Upper lobe of left lung (tissue), 6 donors: ENCODE measurements around the gene CCNQ. TPM values are rescaled to one million over a fixed set of nuclear protein-coding genes. Genes with fewer than 3 reads are reported as not detected.
A peak's percentile ranks its signal among the peaks of the same experiment; 100 is the strongest.

Experiments used
- ATAC-seq, 2 donors: fragments of 200-7000 bp; cut with Tn5 transposase; one replicate each; pipeline ENCODE4 v1.9.1; 2022; ENCODE audit warnings: mild to moderate bottlenecking in 2 of 2, moderate library complexity in 2 of 2; ENCODE audit not compliant: low FRiP score in 2 of 2
- DNase-seq, 2 donors: peaks; one replicate each; pipeline ENCODE4 v3.0.0-alpha.2; 2019 to 2020
- H3K27ac ChIP-seq, 4 donors: fragments of 200-600 bp; sonication (generic); one replicate each; pipeline ENCODE4 v1.5.1; 2016 to 2019
- H3K27me3 ChIP-seq, 4 donors: fragments of 200-600 bp; sonication (generic); one replicate each; pipeline ENCODE4 v1.5.1; 2017 to 2019
- H3K36me3 ChIP-seq, 4 donors: fragments of 200-600 bp; sonication (generic); one replicate each; pipeline ENCODE4 v1.5.1; 2016 to 2019
- H3K4me1 ChIP-seq, 4 donors: fragments of 200-600 bp; sonication (generic); one replicate each; pipeline ENCODE4 v1.5.1; 2018 to 2019
- H3K4me3 ChIP-seq, 4 donors: fragments of 200-600 bp; sonication (generic); one replicate each; pipeline ENCODE4 v1.5.1; 2017 to 2019; ENCODE audit warnings: mild to moderate bottlenecking in 2 of 4, moderate library complexity in 1 of 4
- H3K9me3 ChIP-seq, 4 donors: fragments of 200-600 bp; sonication (generic); one replicate each; pipeline ENCODE4 v1.5.1; 2018 to 2019
- EP300 ChIP-seq, 4 donors: sonication (generic); formaldehyde crosslinking; IDR thresholded peaks; one replicate each; pipeline ENCODE4 v1.5.1; 2017; ENCODE audit warnings: antibody characterized with exemption in 4 of 4, control low read depth in 2 of 4
- POLR2A ChIP-seq, 4 donors: fragments of 450-650 bp; IDR thresholded peaks; one replicate each; pipeline ENCODE4 v1.5.1; 2016 to 2017; ENCODE audit warnings: antibody characterized with exemption in 4 of 4, mild to moderate bottlenecking in 2 of 4
- POLR2AphosphoS5 ChIP-seq, 2 donors: sonication (generic); formaldehyde crosslinking; IDR thresholded peaks; one replicate each; pipeline ENCODE4 v1.5.1; 2017; ENCODE audit warnings: antibody characterized with exemption in 2 of 2
- WGBS, 2 donors: methylation state at CpG; one replicate each; pipeline ENCODE4 v1.1.5; 2017 to 2018; 5-methylcytosine and 5-hydroxymethylcytosine counted together
- total RNA-seq, 6 donors: library from RNA; depleted of rRNA in 4 of 6; stranded (reverse); fragments of >200 nt in 4 of 6; gene quantifications; one replicate each; pipeline versions ENCODE4 v1.1.0 to v1.2.1, GENCODE V29; 2016 to 2021
- TF ChIP-seq, protein P1 (sequence below), 6 experiments: fragments of 450-650 bp in 4 of 6; fragments of 200-600 bp in 2 of 6; sonication (generic) in 2 of 6; IDR thresholded peaks; one replicate each; pipeline ENCODE4 v1.5.1; 2016 to 2019; ENCODE audit warnings: antibody characterized with exemption in 6 of 6
- donor health status: DM: no; HTN: no; CAD: no; lungs with moderate emphysema.
- donor health status: DM: no; HTN: yes; CAD: no; lungs with severe emphysema.

Gene CCNQ
- total RNA-seq, 6 donors from 2014 or later = 13.4 to 48.2 (median 24.6) TPM

DNA sequence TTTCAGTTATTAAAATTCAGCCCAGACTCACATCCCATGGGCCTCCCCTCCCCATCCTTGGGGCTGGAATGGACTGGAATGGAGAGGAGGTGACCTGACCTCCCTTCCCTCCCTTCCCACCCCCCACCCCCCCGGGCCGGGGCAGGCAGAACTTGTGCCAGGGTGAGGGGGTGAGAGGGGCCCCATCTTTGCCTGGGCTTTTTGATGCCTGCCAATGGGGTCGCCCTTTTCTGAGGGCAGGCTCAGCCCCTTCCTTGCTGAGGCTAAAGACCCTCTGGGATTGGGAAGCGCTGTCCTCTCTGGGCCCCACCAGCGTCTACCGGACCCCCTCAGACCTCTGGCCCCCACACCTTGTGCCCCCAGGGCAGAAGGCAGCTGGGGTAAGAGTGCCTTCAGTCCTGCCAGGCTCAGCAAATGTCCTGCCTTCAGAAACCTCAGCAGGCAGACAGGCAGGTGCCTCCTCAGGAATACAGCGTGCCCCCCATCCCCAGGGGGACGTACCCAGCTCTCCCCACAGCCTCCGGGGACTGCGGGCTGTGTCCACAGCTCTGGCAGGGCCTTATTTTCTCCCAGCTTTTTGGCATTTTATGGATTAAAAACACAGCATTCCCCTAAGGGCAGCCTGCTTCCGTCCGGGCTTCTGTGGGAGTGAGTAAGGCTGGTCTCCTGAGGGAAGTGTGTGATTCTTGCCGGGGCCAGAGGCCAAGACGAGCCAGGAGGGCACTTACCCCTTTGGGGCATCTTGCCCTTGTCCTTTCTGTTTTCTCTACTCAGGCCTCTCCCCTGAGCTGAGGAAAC lies 12.6 kb upstream of the CCNQ start:
- no peak for ATAC-seq
- no peak for DNase-seq
- 74% methylated on average over 14 of the region's 14 CpGs; no CpG with 5 or more reads in 1 of the 2 donors for WGBS, 2 donors
- Histone ChIP-seq H3K27ac (no peak overlapping the region), H3K36me3 (no peaks in the 10 kb centered on the region), H3K27me3 (peaks cover 0 to 8% (median 0%) of the 10 kb centered on the region in 4 donors), H3K9me3 (no peaks in the 10 kb centered on the region), H3K4me1 (peaks cover 0 to 12% (median 9%) of the 10 kb centered on the region in 4 donors), H3K4me3 (no peak overlapping the region)
- no peak for TF ChIP-seq EP300 (IDR thresholded peaks at IDR 0.05)

DNA sequence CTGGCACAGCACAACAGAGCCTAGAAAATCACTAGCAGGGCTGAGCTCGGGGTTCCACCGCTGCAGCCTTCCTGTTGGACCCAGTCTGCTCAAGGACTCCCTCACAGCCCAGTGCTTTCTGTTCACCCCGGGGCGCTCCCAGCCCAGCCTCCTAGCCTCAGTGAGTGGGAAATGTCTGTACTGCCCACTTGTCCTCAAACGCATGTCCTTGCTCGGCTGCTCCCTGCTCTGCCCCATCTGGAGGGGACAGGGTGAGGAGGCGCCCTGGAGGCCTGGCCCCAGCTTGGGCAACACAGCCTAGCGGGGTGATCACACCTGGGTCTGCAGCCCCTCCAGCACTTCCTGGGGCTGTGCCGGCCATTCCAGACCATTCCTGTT lies 11.9 kb upstream of the CCNQ start:
- no peak for TF ChIP-seq POLR2A (IDR thresholded peaks at IDR 0.05)
- TF ChIP-seq EP300 (IDR thresholded peaks at IDR 0.05) = no peak
- TF ChIP-seq, protein P1, sequence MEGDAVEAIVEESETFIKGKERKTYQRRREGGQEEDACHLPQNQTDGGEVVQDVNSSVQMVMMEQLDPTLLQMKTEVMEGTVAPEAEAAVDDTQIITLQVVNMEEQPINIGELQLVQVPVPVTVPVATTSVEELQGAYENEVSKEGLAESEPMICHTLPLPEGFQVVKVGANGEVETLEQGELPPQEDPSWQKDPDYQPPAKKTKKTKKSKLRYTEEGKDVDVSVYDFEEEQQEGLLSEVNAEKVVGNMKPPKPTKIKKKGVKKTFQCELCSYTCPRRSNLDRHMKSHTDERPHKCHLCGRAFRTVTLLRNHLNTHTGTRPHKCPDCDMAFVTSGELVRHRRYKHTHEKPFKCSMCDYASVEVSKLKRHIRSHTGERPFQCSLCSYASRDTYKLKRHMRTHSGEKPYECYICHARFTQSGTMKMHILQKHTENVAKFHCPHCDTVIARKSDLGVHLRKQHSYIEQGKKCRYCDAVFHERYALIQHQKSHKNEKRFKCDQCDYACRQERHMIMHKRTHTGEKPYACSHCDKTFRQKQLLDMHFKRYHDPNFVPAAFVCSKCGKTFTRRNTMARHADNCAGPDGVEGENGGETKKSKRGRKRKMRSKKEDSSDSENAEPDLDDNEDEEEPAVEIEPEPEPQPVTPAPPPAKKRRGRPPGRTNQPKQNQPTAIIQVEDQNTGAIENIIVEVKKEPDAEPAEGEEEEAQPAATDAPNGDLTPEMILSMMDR (IDR thresholded peaks at IDR 0.05) = no peak
- TF ChIP-seq POLR2AphosphoS5 (IDR thresholded peaks at IDR 0.05) = no peak
- Histone ChIP-seq H3K27me3 (peaks cover 0 to 8% (median 0%) of the 10 kb centered on the region in 4 donors), H3K36me3 (no peaks in the 10 kb centered on the region), H3K27ac (no peak overlapping the region), H3K4me1 (peaks cover 0 to 12% (median 9%) of the 10 kb centered on the region in 4 donors), H3K4me3 (peak overlapping the region in 1 of 4 donors; percentile 42), H3K9me3 (no peaks in the 10 kb centered on the region)
- no peak for DNase-seq
- no peak for ATAC-seq
- 74 to 80% methylated on average over 3 to 9 of the region's 9 CpGs for WGBS, 2 donors

DNA sequence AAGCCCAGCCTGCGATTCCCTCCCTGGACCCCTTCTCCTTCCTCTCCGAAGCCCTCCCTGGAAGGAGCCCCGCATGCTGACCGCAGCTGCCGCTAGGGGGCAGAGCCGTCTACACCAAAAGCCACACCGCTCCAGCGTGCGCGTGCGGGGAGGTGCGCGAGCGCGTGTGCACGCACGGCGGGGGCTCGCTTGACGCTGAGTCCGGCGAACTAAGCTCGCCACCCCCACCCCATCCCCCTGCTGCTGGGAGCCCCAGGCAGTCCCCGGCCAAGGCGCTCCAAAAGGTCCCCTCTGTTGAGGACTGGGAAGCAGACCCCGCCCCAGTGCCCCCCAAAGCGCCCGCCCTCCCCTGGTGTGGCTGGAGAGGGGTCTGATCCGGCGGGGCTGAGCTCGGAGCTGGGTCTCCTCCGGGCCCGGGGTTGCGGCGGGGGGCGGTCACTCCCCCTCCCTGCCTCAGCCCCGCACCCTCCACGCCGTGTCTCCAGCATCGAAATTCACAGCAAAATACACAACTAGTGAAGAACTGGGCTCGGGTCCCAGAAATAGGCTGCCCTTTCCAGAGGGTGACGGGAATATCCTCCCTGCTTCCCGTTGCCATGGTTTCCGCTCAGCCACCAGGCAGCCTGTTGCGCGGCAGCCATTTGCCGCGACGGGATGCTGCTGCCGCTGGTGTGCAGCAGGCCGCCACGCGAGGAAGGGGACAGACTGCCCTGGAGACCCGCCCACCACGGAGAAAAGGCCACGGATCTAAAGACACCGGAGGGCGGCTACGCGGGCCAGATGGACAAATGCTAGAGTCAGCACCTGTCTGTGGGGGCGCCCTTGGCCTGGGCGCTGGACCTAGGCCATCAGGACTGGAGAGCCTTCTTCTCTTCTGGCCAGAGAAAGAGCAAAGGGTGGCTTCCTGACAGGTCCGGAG lies 11.2 kb upstream of the CCNQ start:
- DNase-seq (peak; percentile 47 to 94), ATAC-seq (peak; percentile 79 to 95)
- H3K27me3 ChIP-seq = peaks cover 0 to 8% (median 0%) of the 10 kb centered on the region in 4 donors
- H3K4me1 ChIP-seq = peaks cover 0 to 12% (median 9%) of the 10 kb centered on the region in 4 donors
- 32 to 38% methylated on average over 3 to 45 of the region's 63 CpGs for WGBS, 2 donors
- H3K4me3 ChIP-seq = peak overlapping the region in 3 of 4 donors; percentile 35 to 52 (median 42)
- no peaks in the 10 kb centered on the region for H3K9me3 ChIP-seq
- TF ChIP-seq POLR2A (IDR thresholded peaks at IDR 0.05) = no peak
- TF ChIP-seq, protein P1 (IDR thresholded peaks at IDR 0.05) = peak; percentile 64 to 83 (median 78)
- H3K27ac ChIP-seq = no peak overlapping the region
- no peaks in the 10 kb centered on the region for H3K36me3 ChIP-seq

DNA sequence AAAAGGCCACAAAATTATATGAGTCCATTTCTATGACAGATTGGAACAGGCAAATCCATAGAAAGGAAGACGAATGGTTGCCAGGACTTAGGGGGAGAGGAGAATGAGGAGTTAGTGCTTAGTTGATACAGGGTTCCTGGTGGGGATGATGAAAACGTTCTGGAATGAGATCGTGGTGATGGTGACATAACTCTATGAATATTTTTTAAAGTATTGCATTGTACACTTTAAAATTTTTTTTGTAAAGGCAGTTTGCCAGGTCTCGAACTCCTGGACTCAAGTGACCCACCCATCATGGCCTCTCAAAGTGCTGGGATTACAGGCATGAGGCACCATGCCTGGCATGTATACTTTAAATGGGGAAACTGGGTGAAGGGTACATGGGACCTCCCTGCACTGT lies 9.9 kb upstream of the CCNQ start:
- H3K4me3 ChIP-seq = no peak overlapping the region
- peaks cover 0 to 12% (median 9%) of the 10 kb centered on the region in 4 donors for H3K4me1 ChIP-seq
- H3K36me3 ChIP-seq = no peaks in the 10 kb centered on the region
- TF ChIP-seq EP300 (IDR thresholded peaks at IDR 0.05) (no peak), POLR2A (IDR thresholded peaks at IDR 0.05) (no peak), POLR2AphosphoS5 (IDR thresholded peaks at IDR 0.05) (no peak)
- TF ChIP-seq, protein P1 (IDR thresholded peaks at IDR 0.05) = no peak
- ATAC-seq = no peak
- WGBS, 2 donors = 54 to 58% methylated on average over 4 of the region's 4 CpGs
- DNase-seq = no peak
- peaks cover 0 to 8% (median 0%) of the 10 kb centered on the region in 4 donors for H3K27me3 ChIP-seq
- no peak overlapping the region for H3K27ac ChIP-seq
- H3K9me3 ChIP-seq = no peaks in the 10 kb centered on the region

DNA sequence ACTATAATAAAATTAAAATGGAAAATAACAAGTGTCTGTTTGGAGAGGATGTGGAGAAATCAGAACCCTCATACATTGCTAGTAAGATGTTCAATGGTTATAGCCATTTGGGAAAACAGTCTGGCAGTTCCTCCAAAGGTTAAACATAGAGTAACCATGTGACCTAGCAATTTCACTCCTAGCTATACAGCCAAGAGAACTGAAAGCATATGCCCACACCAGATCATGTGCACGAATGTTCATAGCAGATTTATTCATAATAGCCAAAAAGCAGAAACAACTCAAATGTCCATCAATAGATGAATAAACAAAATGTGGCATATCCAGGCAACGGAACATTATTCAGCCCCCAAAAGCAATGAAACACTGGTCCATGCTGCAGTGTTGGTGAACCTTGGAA lies 9.4 kb upstream of the CCNQ start:
- Histone ChIP-seq H3K4me1 (peaks cover 0 to 12% (median 9%) of the 10 kb centered on the region in 4 donors), H3K36me3 (no peaks in the 10 kb centered on the region), H3K27me3 (peaks cover 0 to 8% (median 0%) of the 10 kb centered on the region in 4 donors), H3K9me3 (no peaks in the 10 kb centered on the region), H3K27ac (no peak overlapping the region), H3K4me3 (no peak overlapping the region)
- TF ChIP-seq EP300 (IDR thresholded peaks at IDR 0.05) (no peak), POLR2AphosphoS5 (IDR thresholded peaks at IDR 0.05) (no peak)
- TF ChIP-seq, protein P1 (IDR thresholded peaks at IDR 0.05) = no peak
- peak in 1 of 2 donors; percentile 31 for ATAC-seq
- 81 to 100% methylated on average over 2 of the region's 2 CpGs for WGBS, 2 donors
- no peak for DNase-seq
